Calu3 (cell line): Measurements from ENCODE around the gene COL8A2. TPM values are rescaled to one million over a fixed set of nuclear protein-coding genes. Genes with fewer than 3 reads are reported as not detected.

Experiments used
- BruUV-seq: library from RNA; stranded (reverse); fragments of 400-500 nt; replicated peaks from 2 replicates; lab custom pipeline; 2021; lab: Mats Ljungman, UMichigan
- CTCF ChIA-PET: fragments of 300-600 bp; sonication (Branson Sonifier 250); formaldehyde crosslinking; loops from one replicate; lab custom pipeline; 2022; ENCODE audit warnings: antibody characterized with exemption; lab: Charles Lee
- DNase-seq: peaks from one replicate; pipeline ENCODE4 v3.0.0; 2022
- H3K27ac Mint-ChIP-seq: one replicate; pipeline ENCODE4 v1.8.0; 2022; ENCODE audit warnings: mixed read lengths; ENCODE audit not compliant: unreplicated experiment
- H3K27me3 Mint-ChIP-seq: one replicate; pipeline ENCODE4 v1.8.0; 2022; ENCODE audit warnings: mixed read lengths; ENCODE audit not compliant: unreplicated experiment
- H3K36me3 Mint-ChIP-seq: one replicate; pipeline ENCODE4 v1.8.0; 2022; ENCODE audit warnings: mild to moderate bottlenecking, moderate library complexity, mixed read lengths; ENCODE audit not compliant: insufficient read depth, unreplicated experiment
- H3K4me1 Mint-ChIP-seq: one replicate; pipeline ENCODE4 v1.8.0; 2022; ENCODE audit warnings: mild to moderate bottlenecking, low read depth, mixed read lengths; ENCODE audit not compliant: unreplicated experiment
- H3K4me3 Mint-ChIP-seq: one replicate; pipeline ENCODE4 v1.8.0; 2022; ENCODE audit warnings: mild to moderate bottlenecking, low read depth, moderate library complexity, mixed read lengths; ENCODE audit not compliant: unreplicated experiment
- H3K9me3 Mint-ChIP-seq: one replicate; pipeline ENCODE4 v1.8.0; 2022; ENCODE audit warnings: low read depth, mixed read lengths; ENCODE audit not compliant: unreplicated experiment
- CTCF ChIP-seq: fragments of 200-600 bp; IDR thresholded peaks from one replicate; pipeline ENCODE4 v1.8.0; 2022; ENCODE audit warnings: antibody characterized with exemption; ENCODE audit not compliant: unreplicated experiment
- intact Hi-C: fragments of 100-400 bp; cut with micrococcal nuclease; formaldehyde crosslinking; loops from one replicate; pipeline ENCODE4 v1.10.0; 2022; ENCODE audit not compliant: unreplicated experiment
- total RNA-seq: library from RNA; stranded (reverse); gene quantifications from 2 replicates; pipeline ENCODE4 v1.2.3, GENCODE V29; 2022

The COL8A2 gene
- total RNA-seq, 1 experiment from 2014 or later = not detected

GRCh38 chr1:36087233-36088123 lies 37.5 kb downstream of the COL8A2 start:
- no TSS peak for BruUV-seq
- Mint-ChIP-seq H3K4me1 (peaks cover 9% of the 10 kb centered on the region), H3K9me3 (no peaks in the 10 kb centered on the region), H3K27me3 (no peaks in the 10 kb centered on the region), H3K27ac (no peak overlapping the region), H3K36me3 (peaks cover 20% of the 10 kb centered on the region), H3K4me3 (peak overlapping the region; percentile 15)
- no peak for DNase-seq
- CTCF ChIA-PET = no interaction called here
- intact Hi-C loops = no loop called here
- no peak for TF ChIP-seq CTCF

DNA sequence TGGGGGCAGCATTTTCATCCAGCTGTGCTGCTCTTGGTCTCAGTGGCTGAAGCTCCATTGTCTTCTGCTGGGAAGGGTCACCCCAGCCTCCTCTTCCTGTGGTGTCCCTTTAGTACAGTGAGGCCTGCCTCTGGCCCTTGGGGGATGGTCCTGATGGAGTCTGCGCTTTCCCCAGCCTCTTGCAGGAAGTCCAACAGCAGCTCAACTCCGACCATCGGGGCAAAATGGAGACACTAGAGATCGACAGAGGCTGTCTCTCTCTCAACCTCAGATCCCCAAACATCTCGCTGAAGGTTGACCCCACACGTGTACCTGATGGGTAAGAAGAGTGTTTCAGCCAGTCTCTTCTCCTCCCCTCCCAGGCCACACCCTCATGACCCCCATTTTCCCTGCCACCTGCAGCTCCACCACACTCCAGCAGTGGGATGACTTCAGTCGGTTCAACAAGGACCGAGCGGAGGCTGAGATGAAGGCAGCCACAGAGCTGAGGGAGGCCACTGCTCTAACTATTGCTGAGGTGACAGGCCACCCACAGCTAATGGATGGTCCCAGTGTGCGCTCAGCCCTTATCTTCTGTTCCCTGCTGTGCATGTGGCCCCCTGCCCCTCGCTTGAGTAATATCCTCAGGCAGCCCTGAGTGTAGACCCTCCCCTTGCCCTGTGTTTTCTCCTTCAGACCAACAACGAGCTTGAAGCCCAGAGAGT lies 38.3 kb downstream of the COL8A2 start:
- Mint-ChIP-seq H3K36me3 (peaks cover 18% of the 10 kb centered on the region), H3K27me3 (no peaks in the 10 kb centered on the region), H3K4me1 (peaks cover 9% of the 10 kb centered on the region), H3K4me3 (peak overlapping the region; percentile 15), H3K27ac (no peak overlapping the region), H3K9me3 (no peaks in the 10 kb centered on the region)
- no TSS peak for BruUV-seq
- intact Hi-C loops = no loop called here
- CTCF ChIA-PET = no interaction called here
- DNase-seq = no peak
- no peak for TF ChIP-seq CTCF

- H3K9me3 Mint-ChIP-seq = no peaks in the 10 kb centered on the region
- DNase-seq = no peak
- no TSS peak for BruUV-seq
- peaks cover 18% of the 10 kb centered on the region for H3K36me3 Mint-ChIP-seq
- TF ChIP-seq CTCF = no peak
- no peaks in the 10 kb centered on the region for H3K27me3 Mint-ChIP-seq
- peaks cover 9% of the 10 kb centered on the region for H3K4me1 Mint-ChIP-seq
- CTCF ChIA-PET = no interaction called here
- H3K4me3 Mint-ChIP-seq = no peak overlapping the region
- no peak overlapping the region for H3K27ac Mint-ChIP-seq
- intact Hi-C loops = no loop called here
Measured at GRCh38 chr1:36085686-36086526, 39.1 kb downstream of the COL8A2 start.

DNA sequence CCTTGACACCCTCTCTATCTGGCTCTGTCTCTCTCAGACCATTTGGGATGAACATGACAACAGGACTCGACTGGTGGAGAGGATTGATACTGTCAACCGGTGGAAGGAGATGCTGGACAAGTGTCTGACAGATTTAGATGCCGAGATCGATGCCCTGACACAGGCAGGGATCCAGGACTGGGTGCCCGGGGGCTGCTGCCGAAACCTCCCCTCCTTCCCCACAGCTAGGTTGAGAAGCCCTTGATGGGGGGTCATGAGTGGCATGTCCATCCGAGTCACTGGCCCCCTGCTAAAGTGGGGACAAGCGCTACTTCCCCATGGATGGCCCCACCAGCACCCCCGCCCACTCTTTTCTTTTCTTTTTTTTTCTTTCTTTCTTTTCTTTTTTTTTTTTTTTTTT lies 39.9 kb downstream of the COL8A2 start:
- no peaks in the 10 kb centered on the region for H3K9me3 Mint-ChIP-seq
- H3K27ac Mint-ChIP-seq = no peak overlapping the region
- H3K27me3 Mint-ChIP-seq = no peaks in the 10 kb centered on the region
- BruUV-seq = no TSS peak
- no peak for TF ChIP-seq CTCF
- H3K4me3 Mint-ChIP-seq = no peak overlapping the region
- H3K36me3 Mint-ChIP-seq = peaks cover 18% of the 10 kb centered on the region
- intact Hi-C loops = no loop called here
- peaks cover 9% of the 10 kb centered on the region for H3K4me1 Mint-ChIP-seq
- CTCF ChIA-PET = no interaction called here
- DNase-seq = no peak
